ENCODE data around the gene DIP2B. TPM values are rescaled to one million over a fixed set of nuclear protein-coding genes. Genes with fewer than 3 reads are reported as not detected.

DIP2B gene
- total RNA-seq, 3 donors from 2014 or later (not counting 1 experiment from before 2014, with no cell fraction given): 17.2 to 23.2 (median 22.2) TPM

GRCh38 chr12:50776749-50777728 lies 272.3 kb downstream of the DIP2B start:
- H3K27ac ChIP-seq (ENCODE audit: low read length): no peak overlapping the region
- WGBS (ENCODE audit: insufficient coverage): 91% methylated on average over 9 of the region's 9 CpGs
- H3K27me3 Mint-ChIP-seq (ENCODE audit: low read depth in 2 of 2): no peaks in the 10 kb centered on the region
- peaks cover 13 to 29% of the 10 kb centered on the region in 2 donors for H3K4me1 Mint-ChIP-seq
- H3K4me3 Mint-ChIP-seq: no peak overlapping the region
- no peaks in the 10 kb centered on the region for H3K4me1 ChIP-seq (ENCODE audit: control insufficient read depth, insufficient read depth, low read length)
- TF ChIP-seq CTCF (IDR thresholded peaks at IDR 0.05): no peak
- H3K4me3 ChIP-seq (ENCODE audit: low read length): no peak overlapping the region
- H3K9me3 Mint-ChIP-seq: no peaks in the 10 kb centered on the region
- no peak for DNase-seq
- H3K36me3 Mint-ChIP-seq: no peaks in the 10 kb centered on the region
- no peaks in the 10 kb centered on the region for H3K27me3 ChIP-seq (ENCODE audit: control insufficient read depth, insufficient read depth, low read length)
- peaks cover 9% of the 10 kb centered on the region for H3K36me3 ChIP-seq (ENCODE audit: control insufficient read depth, insufficient read depth, low read length)
- H3K9me3 ChIP-seq (ENCODE audit: control insufficient read depth, insufficient read depth, low read length): no peaks in the 10 kb centered on the region
- H3K27ac Mint-ChIP-seq: peak overlapping the region; percentile 4 to 32
- no peak for ATAC-seq
- intact Hi-C loops (cut with micrococcal nuclease): no loop called here

- H3K4me1 ChIP-seq (ENCODE audit: control insufficient read depth, insufficient read depth, low read length): no peaks in the 10 kb centered on the region
- Mint-ChIP-seq H3K27ac (peak overlapping the region in 1 of 2 donors; percentile 66), H3K27me3 (ENCODE audit: low read depth in 2 of 2) (no peaks in the 10 kb centered on the region), H3K36me3 (no peaks in the 10 kb centered on the region), H3K4me1 (peaks cover 13 to 23% of the 10 kb centered on the region in 2 donors), H3K9me3 (no peaks in the 10 kb centered on the region), H3K4me3 (no peak overlapping the region)
- H3K4me3 ChIP-seq (ENCODE audit: low read length): no peak overlapping the region
- intact Hi-C loops (cut with micrococcal nuclease): no loop called here
- DNase-seq (no peak), ATAC-seq (no peak)
- no peak overlapping the region for H3K27ac ChIP-seq (ENCODE audit: low read length)
- TF ChIP-seq CTCF (IDR thresholded peaks at IDR 0.05): no peak
- WGBS (ENCODE audit: insufficient coverage): 91% methylated on average over 6 of the region's 8 CpGs
- peaks cover 12% of the 10 kb centered on the region for H3K36me3 ChIP-seq (ENCODE audit: control insufficient read depth, insufficient read depth, low read length)
- no peaks in the 10 kb centered on the region for H3K9me3 ChIP-seq (ENCODE audit: control insufficient read depth, insufficient read depth, low read length)
- no peaks in the 10 kb centered on the region for H3K27me3 ChIP-seq (ENCODE audit: control insufficient read depth, insufficient read depth, low read length)
Observed at GRCh38 chr12:50778663-50779590, 274.1 kb downstream of the DIP2B start.

- no peak for ATAC-seq
- DNase-seq: no peak
- Mint-ChIP-seq H3K27me3 (ENCODE audit: low read depth in 2 of 2) (no peaks in the 10 kb centered on the region), H3K9me3 (no peaks in the 10 kb centered on the region), H3K4me1 (peaks cover 13 to 31% of the 10 kb centered on the region in 2 donors), H3K36me3 (no peaks in the 10 kb centered on the region), H3K4me3 (no peak overlapping the region), H3K27ac (no peak overlapping the region)
- H3K4me3 ChIP-seq (ENCODE audit: low read length): no peak overlapping the region
- intact Hi-C loops (cut with micrococcal nuclease): no loop called here
- no peaks in the 10 kb centered on the region for H3K4me1 ChIP-seq (ENCODE audit: control insufficient read depth, insufficient read depth, low read length)
- H3K9me3 ChIP-seq (ENCODE audit: control insufficient read depth, insufficient read depth, low read length): no peaks in the 10 kb centered on the region
- no peaks in the 10 kb centered on the region for H3K27me3 ChIP-seq (ENCODE audit: control insufficient read depth, insufficient read depth, low read length)
- peaks cover 12% of the 10 kb centered on the region for H3K36me3 ChIP-seq (ENCODE audit: control insufficient read depth, insufficient read depth, low read length)
- WGBS (ENCODE audit: insufficient coverage): 94% methylated on average over 3 of the region's 4 CpGs
- no peak for TF ChIP-seq CTCF (IDR thresholded peaks at IDR 0.05)
- H3K27ac ChIP-seq (ENCODE audit: low read length): no peak overlapping the region
Observed at GRCh38 chr12:50780013-50780412, 275.2 kb downstream of the DIP2B start.

Data from natural killer cell (primary cell).